PC-9 (cell line): ENCODE data around the gene PDE11A.

ENCODE experiments used
- EZH2 ChIP-seq: fragments of 200-600 bp; sonication (generic); IDR thresholded peaks from 2 replicates; pipeline ENCODE4 v1.8.0; 2017; ENCODE audit warnings: antibody characterized with exemption, low read depth
- TF ChIP-seq, protein P1 (sequence below): fragments of 200-600 bp; sonication (generic); conservative IDR thresholded peaks from 2 replicates; pipeline ENCODE4 v1.6.1; 2017; ENCODE audit warnings: mixed run types, antibody characterized with exemption, mild to moderate bottlenecking, moderate library complexity

DNA sequence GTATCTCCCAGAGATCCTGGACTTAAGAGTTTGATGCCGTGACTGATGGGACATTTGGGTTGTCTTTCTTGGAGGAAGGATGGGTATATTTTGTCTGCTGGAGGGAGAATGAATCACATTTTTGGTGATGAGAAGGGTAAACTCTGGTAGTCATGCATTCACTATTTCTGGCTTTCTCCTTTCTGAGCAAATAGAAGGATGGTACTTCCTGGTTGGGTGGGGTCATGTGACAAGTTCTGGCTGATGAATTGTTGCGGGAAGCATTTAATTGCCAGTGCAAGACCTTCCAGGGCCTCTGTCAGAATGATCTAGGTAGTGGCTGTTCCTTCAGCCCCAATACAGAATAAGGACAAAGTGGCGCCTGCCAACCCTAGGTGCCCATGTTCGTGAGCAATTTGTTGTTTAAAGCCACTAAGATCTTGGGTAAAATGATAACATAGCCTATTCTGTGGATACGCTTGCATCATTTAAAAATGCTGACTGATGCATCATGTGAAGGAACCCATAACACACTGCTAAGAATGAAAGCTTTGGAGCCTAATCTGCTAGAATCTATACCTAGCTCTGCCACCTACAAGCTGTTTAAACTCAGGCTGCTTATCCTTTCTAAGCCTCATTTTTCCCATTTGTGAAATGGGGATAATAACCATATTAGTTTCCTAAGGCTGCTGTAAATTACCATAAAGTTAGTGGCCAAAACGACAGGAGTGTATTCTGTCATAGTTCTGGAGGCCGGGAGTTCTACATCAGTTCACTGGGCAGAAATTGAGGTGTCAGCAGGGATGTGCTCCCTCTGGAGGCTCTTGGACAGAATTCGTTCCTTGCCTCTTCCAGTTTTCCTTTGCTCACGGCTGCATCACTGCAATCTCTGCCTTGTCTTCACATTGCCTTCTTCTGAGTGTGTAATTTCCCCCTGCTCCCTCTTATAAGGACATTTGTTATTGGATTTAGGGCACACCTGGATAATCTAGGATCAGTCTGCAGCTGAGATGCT lies 398.7 kb downstream of the PDE11A start:
- TF ChIP-seq, protein P1, sequence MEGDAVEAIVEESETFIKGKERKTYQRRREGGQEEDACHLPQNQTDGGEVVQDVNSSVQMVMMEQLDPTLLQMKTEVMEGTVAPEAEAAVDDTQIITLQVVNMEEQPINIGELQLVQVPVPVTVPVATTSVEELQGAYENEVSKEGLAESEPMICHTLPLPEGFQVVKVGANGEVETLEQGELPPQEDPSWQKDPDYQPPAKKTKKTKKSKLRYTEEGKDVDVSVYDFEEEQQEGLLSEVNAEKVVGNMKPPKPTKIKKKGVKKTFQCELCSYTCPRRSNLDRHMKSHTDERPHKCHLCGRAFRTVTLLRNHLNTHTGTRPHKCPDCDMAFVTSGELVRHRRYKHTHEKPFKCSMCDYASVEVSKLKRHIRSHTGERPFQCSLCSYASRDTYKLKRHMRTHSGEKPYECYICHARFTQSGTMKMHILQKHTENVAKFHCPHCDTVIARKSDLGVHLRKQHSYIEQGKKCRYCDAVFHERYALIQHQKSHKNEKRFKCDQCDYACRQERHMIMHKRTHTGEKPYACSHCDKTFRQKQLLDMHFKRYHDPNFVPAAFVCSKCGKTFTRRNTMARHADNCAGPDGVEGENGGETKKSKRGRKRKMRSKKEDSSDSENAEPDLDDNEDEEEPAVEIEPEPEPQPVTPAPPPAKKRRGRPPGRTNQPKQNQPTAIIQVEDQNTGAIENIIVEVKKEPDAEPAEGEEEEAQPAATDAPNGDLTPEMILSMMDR: peak; percentile 43; the same call in 1 of the 2 replicates
- no peak for TF ChIP-seq EZH2
